HepG2 (cell line): ENCODE measurements around the gene C3orf22. TPM values are rescaled to one million over a fixed set of nuclear protein-coding genes. Genes with fewer than 3 reads are reported as not detected.
A peak's percentile ranks its signal among the peaks of the same experiment; 100 is the strongest.

Experiments
- ELF4 ChIP-seq: sonication (generic); formaldehyde crosslinking; IDR thresholded peaks from 2 replicates; pipeline ENCODE4 v1.5.0; 2020; ENCODE audit warnings: missing genetic modification reagents, mild to moderate bottlenecking, moderate library complexity, borderline replicate concordance
- EZH2 ChIP-seq: conservative IDR thresholded peaks from 2 replicates; pipeline ENCODE4 v1.6.1; 2012; ENCODE audit warnings: mild to moderate bottlenecking, low read depth, low read length, moderate library complexity
- FUBP1 ChIP-seq: sonication (generic); formaldehyde crosslinking; IDR thresholded peaks from 2 replicates; pipeline ENCODE4 v1.5.1; 2020; ENCODE audit warnings: missing genetic modification reagents, mild to moderate bottlenecking, borderline replicate concordance
- GATAD2A ChIP-seq: IDR thresholded peaks from 2 replicates; pipeline ENCODE4 v1.6.1; 2016
- JUNB ChIP-seq: sonication (generic); formaldehyde crosslinking; IDR thresholded peaks from 2 replicates; pipeline ENCODE4 v1.8.0; 2022; ENCODE audit warnings: missing genetic modification reagents, mild to moderate bottlenecking, borderline replicate concordance
- MYPOP ChIP-seq: sonication (generic); formaldehyde crosslinking; IDR thresholded peaks from 2 replicates; pipeline ENCODE4 v1.8.1; 2023; ENCODE audit warnings: mild to moderate bottlenecking, moderate library complexity, missing genetic modification reagents
- NR1H2 ChIP-seq: sonication (generic); formaldehyde crosslinking; IDR thresholded peaks from 2 replicates; pipeline ENCODE4 v1.8.1; 2022; ENCODE audit warnings: low read depth, missing genetic modification reagents, borderline replicate concordance
- TEF ChIP-seq: sonication (generic); formaldehyde crosslinking; IDR thresholded peaks from 2 replicates; pipeline ENCODE4 v1.5.0; 2020; ENCODE audit warnings: missing genetic modification reagents
- ZFP36 ChIP-seq: fragments of 150-350 bp; IDR thresholded peaks from 2 replicates; pipeline ENCODE4 v1.6.1; 2018; ENCODE audit warnings: borderline replicate concordance, low read length, low read depth; ENCODE audit not compliant: partially characterized antibody
- ZNF18 ChIP-seq: sonication (generic); formaldehyde crosslinking; IDR thresholded peaks from 2 replicates; pipeline ENCODE4 v1.8.0; 2022; ENCODE audit warnings: mild to moderate bottlenecking, missing genetic modification reagents; ENCODE audit not compliant: insufficient replicate concordance
- ZNF263 ChIP-seq: sonication (generic); formaldehyde crosslinking; IDR thresholded peaks from 2 replicates; pipeline ENCODE4 v1.4.0; 2020; ENCODE audit warnings: missing genetic modification reagents
- ZNF318 ChIP-seq: sonication (generic); formaldehyde crosslinking; IDR thresholded peaks from 2 replicates; pipeline ENCODE4 v1.4.0; 2020; ENCODE audit warnings: mild to moderate bottlenecking, missing genetic modification reagents
- ZNF704 ChIP-seq: sonication (generic); formaldehyde crosslinking; IDR thresholded peaks from 2 replicates; pipeline ENCODE4 v1.8.1; 2023; ENCODE audit warnings: mild to moderate bottlenecking, inconsistent platforms, moderate library complexity, missing genetic modification reagents, borderline replicate concordance
- polyA plus RNA-seq, 8 experiments: library from polyadenylated mRNA; depleted of rRNA in 3 of 8; stranded (reverse) in 7 of 8; unstranded in 1 of 8; fragments of >200 nt; fragmentation: Illumina TruSeq in 4 of 8; extraction: Trizol in 4 of 8; gene quantifications; 2 replicates each; pipeline versions ENCODE4 v1.2.1 to v1.2.3, GENCODE V29; 2011 to 2016; ENCODE audit warnings: low read depth in 4 of 8, missing spikeins in 1 of 8, mixed read lengths in 1 of 8; ENCODE audit not compliant: insufficient read depth in 1 of 8
- total RNA-seq, 5 experiments: library from RNA; depleted of rRNA; stranded (reverse); fragments of >200 nt; fragmentation: Illumina TruSeq; extraction: Trizol; gene quantifications; 2 replicates each; pipeline ENCODE4 v1.2.3, GENCODE V29; 2016; ENCODE audit warnings: low read depth in 1 of 5

C3orf22 gene
- total and polyA plus RNA-seq, 2 of the 13 experiments (the other 11 are each of a cell fraction or from before 2014, with no cell fraction given) = not detected

GRCh38 chr3:126517291-126517951 lies 41.3 kb downstream of the C3orf22 start, which contains the start of gene UROC1 (continued):
- no peak for TF ChIP-seq ZNF318 (CRISPR knock-in tag)
- peak; percentile 86 for TF ChIP-seq GATAD2A
- TF ChIP-seq ELF4 (CRISPR knock-in tag) = no peak
- no peak for TF ChIP-seq TEF (CRISPR knock-in tag)
- no peak for TF ChIP-seq FUBP1 (CRISPR knock-in tag)
- TF ChIP-seq JUNB (CRISPR knock-in tag) = no peak
- no peak for TF ChIP-seq EZH2
- TF ChIP-seq ZNF263 (CRISPR knock-in tag) = peak; percentile 12; the same call in 1 of the 2 replicates
- no peak for TF ChIP-seq ZNF704 (CRISPR knock-in tag)
- TF ChIP-seq NR1H2 (CRISPR knock-in tag) = no peak
- peak; percentile 90 for TF ChIP-seq ZNF18
- no peak; the same call in 1 of the 2 replicates for TF ChIP-seq MYPOP
- TF ChIP-seq ZFP36 = no peak
